GM12878 (cell line): ENCODE data around the gene ANO6. TPM values are rescaled to one million over a fixed set of nuclear protein-coding genes. Genes with fewer than 3 reads are reported as not detected.

ENCODE experiments used
- ATAC-seq: fragments of 200-7000 bp; cut with Tn5 transposase; 3 replicates; pipeline ENCODE4 v1.9.1; 2020; ENCODE audit warnings: mild to moderate bottlenecking, moderate library complexity
- BruUV-seq: library from RNA; stranded (reverse); fragments of 400-500 nt; replicated peaks from 2 replicates; lab custom pipeline; 2021; lab: Mats Ljungman, UMichigan
- CTCF ChIA-PET: fragments of 300-600 bp; sonication (Branson Sonifier 250); formaldehyde crosslinking; extraction: SDS; loops from one replicate; lab custom pipeline; 2021; ENCODE audit warnings: inconsistent platforms; lab: Yijun Ruan, JAX
- POLR2A ChIA-PET: fragments of 350-600 bp; formaldehyde crosslinking; extraction: SDS; loops from one replicate; lab custom pipeline; 2021; ENCODE audit warnings: inconsistent platforms; lab: Charles Lee
- RAD21 ChIA-PET: fragments of 300-600 bp; sonication (Branson Sonifier 250); formaldehyde crosslinking; loops from one replicate; lab custom pipeline; 2023; ENCODE audit warnings: antibody characterized with exemption; ENCODE audit not compliant: unreplicated experiment; lab: Charles Lee
- SMC1A ChIA-PET: fragments of 300-600 bp; sonication (Branson Sonifier 250); formaldehyde crosslinking; loops from one replicate; lab custom pipeline; 2023; ENCODE audit not compliant: unreplicated experiment, uncharacterized antibody; lab: Charles Lee
- DNase-seq: peaks from one replicate; pipeline ENCODE4 v3.0.0-alpha.2; 2011; ENCODE audit warnings: low read depth, low spot score
- FAIRE-seq: peaks from 3 replicates; lab custom pipeline; 2011; peaks lifted over from hg19 to GRCh38; lab: Jason Lieb, UNC
- H2AFZ ChIP-seq: 2 replicates; pipeline ENCODE4 v1.6.0; 2011; ENCODE audit warnings: low read depth, low read length, control low read depth; ENCODE audit not compliant: control insufficient read depth
- H3K27ac ChIP-seq: 2 replicates; pipeline ENCODE4 v1.5.1; 2011; ENCODE audit warnings: control low read depth; ENCODE audit not compliant: control insufficient read depth, insufficient read depth
- H3K27me3 ChIP-seq, 2 experiments: replicated peaks in 1 of 2; 2 replicates each; pipeline versions ENCODE4 v1.6.0 to v1.6.1; 2011; ENCODE audit warnings: low read length in 1 of 2; ENCODE audit not compliant: control insufficient read depth in 2 of 2, insufficient read depth in 2 of 2
- H3K36me3 ChIP-seq, 2 experiments: 2 replicates each; pipeline ENCODE4 v1.5.1; 2011; ENCODE audit warnings: low read length in 1 of 2; ENCODE audit not compliant: control insufficient read depth in 2 of 2, insufficient read depth in 2 of 2
- H3K4me1 ChIP-seq: 2 replicates; pipeline ENCODE4 v1.6.1; 2011; ENCODE audit warnings: mild to moderate bottlenecking, low read length, moderate library complexity, mixed read lengths; ENCODE audit not compliant: control insufficient read depth, insufficient read depth
- H3K4me2 ChIP-seq: 2 replicates; pipeline ENCODE4 v1.6.0; 2011; ENCODE audit warnings: control low read depth; ENCODE audit not compliant: control insufficient read depth, insufficient read depth
- H3K4me3 ChIP-seq: fragments of 200-600 bp; sonication (generic); 2 replicates; pipeline ENCODE4 v1.5.1; 2016
- H3K79me2 ChIP-seq: 2 replicates; pipeline ENCODE4 v1.6.0; 2011; ENCODE audit warnings: low read length; ENCODE audit not compliant: control insufficient read depth, insufficient read depth
- H3K9ac ChIP-seq: 2 replicates; pipeline ENCODE4 v1.8.0; 2011; ENCODE audit warnings: low read length, control low read depth, mixed read lengths; ENCODE audit not compliant: control insufficient read depth, insufficient read depth
- H3K9me3 ChIP-seq: replicated peaks from 3 replicates; pipeline ENCODE4 v1.5.1; 2011; ENCODE audit warnings: mild to moderate bottlenecking, low read length; ENCODE audit not compliant: control insufficient read depth, insufficient read depth
- H4K20me1 ChIP-seq: 2 replicates; pipeline ENCODE4 v1.6.0; 2011; ENCODE audit not compliant: control insufficient read depth, insufficient read depth
- BCL11A ChIP-seq: IDR thresholded peaks from 2 replicates; pipeline ENCODE4 v1.6.1; 2011; ENCODE audit warnings: low read depth, low read length
- CBX5 ChIP-seq: sonication (generic); IDR thresholded peaks from 2 replicates; pipeline ENCODE4 v1.6.1; 2016; ENCODE audit warnings: low read depth, moderate library complexity, mild to moderate bottlenecking, inconsistent platforms
- CREB1 ChIP-seq: IDR thresholded peaks from 2 replicates; pipeline ENCODE4 v1.6.1; 2012; ENCODE audit warnings: low read depth, mild to moderate bottlenecking, inconsistent platforms
- FOS ChIP-seq: IDR thresholded peaks from 3 replicates; pipeline ENCODE4 v1.6.1; 2011; ENCODE audit warnings: borderline replicate concordance; ENCODE audit not compliant: insufficient read length; ENCODE audit errors: extremely low read depth
- KAT2A ChIP-seq: conservative IDR thresholded peaks from 2 replicates; pipeline ENCODE4 v1.6.1; 2011; ENCODE audit warnings: low read depth, low read length; ENCODE audit not compliant: control insufficient read depth
- KLF5 ChIP-seq: fragments of 450-650 bp; IDR thresholded peaks from 2 replicates; pipeline ENCODE4 v1.6.1; 2014; ENCODE audit warnings: mild to moderate bottlenecking; ENCODE audit not compliant: partially characterized antibody
- RBBP5 ChIP-seq: fragments of 200-600 bp; sonication (generic); conservative IDR thresholded peaks from 2 replicates; pipeline ENCODE4 v1.6.1; 2016
- TBL1XR1 ChIP-seq: IDR thresholded peaks from 2 replicates; pipeline ENCODE4 v1.6.1; 2012; ENCODE audit warnings: low read depth, low read length, improper control_type of control experiment
- TCF7 ChIP-seq: IDR thresholded peaks from 2 replicates; pipeline ENCODE4 v1.6.1; 2014; ENCODE audit warnings: antibody characterized with exemption, borderline replicate concordance
- WRNIP1 ChIP-seq: IDR thresholded peaks from 2 replicates; pipeline ENCODE4 v1.6.1; 2011; ENCODE audit warnings: low read depth, low read length, improper control_type of control experiment, borderline replicate concordance
- ZNF217 ChIP-seq: fragments of 450-650 bp; IDR thresholded peaks from 2 replicates; pipeline ENCODE4 v1.6.1; 2017; ENCODE audit warnings: antibody characterized with exemption, mild to moderate bottlenecking
- ZNF384 ChIP-seq: IDR thresholded peaks from 2 replicates; pipeline ENCODE4 v1.6.1; 2012; ENCODE audit warnings: low read depth, mild to moderate bottlenecking, low read length, improper control_type of control experiment, borderline replicate concordance
- ZNF622 ChIP-seq: fragments of 450-650 bp; IDR thresholded peaks from 2 replicates; pipeline ENCODE4 v1.6.1; 2017; ENCODE audit warnings: mild to moderate bottlenecking, inconsistent platforms
- WGBS: methylation state at CpG from one replicate; pipeline ENCODE4 v1.1.6; 2016; ENCODE audit warnings: low lambda C conversion rate; ENCODE audit not compliant: insufficient replicate concordance, insufficient coverage; ENCODE audit errors: missing lambda C conversion rate; 5-methylcytosine and 5-hydroxymethylcytosine counted together
- in situ Hi-C: fragments of 300-500 bp; cut with MboI; formaldehyde crosslinking; loops from 9 replicates; pipeline ENCODE4 v1.14.3; 2018; ENCODE audit warnings: mixed read lengths
- intact Hi-C: fragments of 100-400 bp; cut with micrococcal nuclease; formaldehyde crosslinking; loops from one replicate; pipeline ENCODE4 v1.14.2; 2022; ENCODE audit not compliant: unreplicated experiment
- polyA plus RNA-seq, 11 experiments: library from polyadenylated mRNA; depleted of rRNA in 4 of 11; unstranded in 6 of 11; stranded (reverse) in 5 of 11; fragments of >200 nt; fragmentation: Nextera tagmentation in 4 of 11; fragmentation: Illumina TruSeq in 1 of 11; extraction: Ambion mirVana in 4 of 11; extraction: Trizol in 1 of 11; gene quantifications; 1 replicate in 1 of 11; 2 replicates in 10 of 11; pipeline versions ENCODE4 v1.2.1 to v1.2.3, GENCODE V29; 2011 to 2016; ENCODE audit warnings: inconsistent platforms in 2 of 11, missing spikeins in 2 of 11, low read depth in 1 of 11
- total RNA-seq, 4 experiments: library from RNA; depleted of rRNA in 3 of 4; stranded (reverse); fragments of >200 nt in 3 of 4; fragmentation: Illumina TruSeq in 1 of 4; extraction: Trizol in 1 of 4; gene quantifications; 2 replicates each; pipeline versions ENCODE4 v1.2.1 to v1.2.3, GENCODE V29; 2013 to 2021
- TF ChIP-seq, protein P1 (sequence below): fragments of 450-650 bp; IDR thresholded peaks from 2 replicates; pipeline ENCODE4 v1.6.1; 2018; ENCODE audit warnings: borderline replicate concordance, mild to moderate bottlenecking; ENCODE audit not compliant: partially characterized antibody
- TF ChIP-seq, protein P2 (sequence below): fragments of 450-650 bp; formaldehyde crosslinking; IDR thresholded peaks from 2 replicates; pipeline ENCODE4 v1.5.0; 2022; ENCODE audit warnings: mild to moderate bottlenecking, missing genetic modification characterization

The ANO6 gene
- total and polyA plus RNA-seq, 10 of the 15 experiments (the other 5 are each of a cell fraction or from before 2014, with no cell fraction given) = 4.6 to 30.3 (median 26.0) TPM

DNA sequence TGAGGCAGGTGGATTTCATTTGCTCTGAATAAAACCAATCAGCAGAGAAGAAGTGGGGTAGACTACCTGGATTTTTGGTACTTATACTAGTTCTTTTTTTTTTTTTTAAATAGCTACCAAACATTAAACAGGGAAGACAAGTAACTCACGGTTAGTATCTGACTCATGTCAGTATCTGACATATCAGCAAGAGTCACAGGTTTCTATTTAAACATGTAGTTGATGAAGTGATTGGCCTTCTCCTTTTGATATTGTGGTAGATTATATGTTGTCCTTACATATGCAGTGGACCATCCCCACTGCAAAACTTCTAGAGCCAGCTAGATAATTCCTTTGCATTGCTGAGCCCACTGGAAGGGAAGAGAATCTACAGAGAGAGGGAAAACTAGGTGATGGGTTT lies 208.0 kb downstream of the ANO6 start:
- H3K4me1 ChIP-seq = no peaks in the 10 kb centered on the region
- ChIA-PET RAD21 (no interaction called here), CTCF (no interaction called here), POLR2A (no interaction called here), SMC1A (interaction anchor here (1.1 kb wide), 1 partner anchor 17 kb away, joined by 3 read pairs; no protein-coding TSS in a partner anchor)
- no TSS peak for BruUV-seq
- no peaks in the 10 kb centered on the region for H4K20me1 ChIP-seq
- in situ Hi-C loops (no loop called here), intact Hi-C loops (loop anchor here (10.0 kb wide), 1 partner anchor 249 kb away; no protein-coding TSS in a partner anchor)
- H3K4me2 ChIP-seq = no peak overlapping the region
- no peak overlapping the region for H3K9ac ChIP-seq
- TF ChIP-seq BCL11A (no peak), WRNIP1 (no peak), KAT2A (no peak), TCF7 (no peak), RBBP5 (no peak), KLF5 (no peak), TBL1XR1 (no peak), ZNF217 (no peak), CREB1 (no peak), FOS (no peak)
- no peaks in the 10 kb centered on the region for H3K9me3 ChIP-seq
- no peaks in the 10 kb centered on the region for H3K27me3 ChIP-seq
- 29% methylated on average over 1 of the region's 1 CpG for WGBS
- ATAC-seq = no peak
- FAIRE-seq = no peak
- H3K4me3 ChIP-seq = no peak overlapping the region
- peaks cover 4 to 22% of the 10 kb centered on the region in 2 experiments; a peak in 3 of 4 replicates for H3K36me3 ChIP-seq
- no peak overlapping the region for H3K27ac ChIP-seq
- no peak overlapping the region for H2AFZ ChIP-seq
- H3K79me2 ChIP-seq = no peaks in the 10 kb centered on the region
- no peak for DNase-seq

DNA sequence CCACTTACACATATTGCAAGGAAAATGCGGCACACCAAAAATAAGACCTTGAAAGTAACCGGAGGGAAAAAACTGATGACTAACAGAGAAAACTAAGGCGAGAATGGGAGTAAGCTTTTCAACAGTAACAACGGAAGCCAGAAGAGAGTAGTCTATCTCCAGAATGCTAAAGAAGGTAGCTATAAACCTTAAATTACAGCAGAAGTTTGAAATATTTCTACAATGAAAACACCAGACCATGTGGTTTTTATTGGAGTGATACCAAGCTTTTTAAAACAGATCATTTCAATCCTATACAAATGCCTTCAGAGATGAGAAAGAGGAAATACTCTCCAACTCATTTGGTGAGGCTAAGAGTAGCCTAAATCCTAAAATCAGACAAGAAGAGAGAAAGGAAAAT lies 209.5 kb downstream of the ANO6 start:
- Histone ChIP-seq H4K20me1 (no peaks in the 10 kb centered on the region), H3K9me3 (no peaks in the 10 kb centered on the region), H2AFZ (no peak overlapping the region), H3K27me3 (no peaks in the 10 kb centered on the region), H3K79me2 (no peaks in the 10 kb centered on the region), H3K4me3 (no peak overlapping the region), H3K4me2 (no peak overlapping the region), H3K36me3 (peaks cover 4 to 22% of the 10 kb centered on the region in 2 experiments; a peak in 3 of 4 replicates), H3K9ac (no peak overlapping the region), H3K4me1 (no peaks in the 10 kb centered on the region), H3K27ac (no peak overlapping the region)
- POLR2A ChIA-PET = no interaction called here
- intact Hi-C loops (loop anchor here (10.0 kb wide), 1 partner anchor 251 kb away; no protein-coding TSS in a partner anchor), in situ Hi-C loops (no loop called here)
- FAIRE-seq = no peak
- no peak for DNase-seq
- CTCF ChIA-PET = no interaction called here
- RAD21 ChIA-PET = no interaction called here
- ATAC-seq = no peak
- 48% methylated on average over 4 of the region's 4 CpGs for WGBS
- SMC1A ChIA-PET = no interaction called here
- no TSS peak for BruUV-seq
- TF ChIP-seq, protein P1, sequence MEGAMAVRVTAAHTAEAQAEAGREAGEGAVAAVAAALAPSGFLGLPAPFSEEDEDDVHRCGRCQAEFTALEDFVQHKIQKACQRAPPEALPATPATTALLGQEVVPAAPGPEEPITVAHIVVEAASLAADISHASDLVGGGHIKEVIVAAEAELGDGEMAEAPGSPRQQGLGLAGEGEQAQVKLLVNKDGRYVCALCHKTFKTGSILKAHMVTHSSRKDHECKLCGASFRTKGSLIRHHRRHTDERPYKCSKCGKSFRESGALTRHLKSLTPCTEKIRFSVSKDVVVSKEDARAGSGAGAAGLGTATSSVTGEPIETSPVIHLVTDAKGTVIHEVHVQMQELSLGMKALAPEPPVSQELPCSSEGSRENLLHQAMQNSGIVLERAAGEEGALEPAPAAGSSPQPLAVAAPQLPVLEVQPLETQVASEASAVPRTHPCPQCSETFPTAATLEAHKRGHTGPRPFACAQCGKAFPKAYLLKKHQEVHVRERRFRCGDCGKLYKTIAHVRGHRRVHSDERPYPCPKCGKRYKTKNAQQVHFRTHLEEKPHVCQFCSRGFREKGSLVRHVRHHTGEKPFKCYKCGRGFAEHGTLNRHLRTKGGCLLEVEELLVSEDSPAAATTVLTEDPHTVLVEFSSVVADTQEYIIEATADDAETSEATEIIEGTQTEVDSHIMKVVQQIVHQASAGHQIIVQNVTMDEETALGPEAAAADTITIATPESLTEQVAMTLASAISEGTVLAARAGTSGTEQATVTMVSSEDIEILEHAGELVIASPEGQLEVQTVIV = no peak
- no peak for TF ChIP-seq ZNF622
- no peak for TF ChIP-seq ZNF384
- TF ChIP-seq CBX5 = no peak
- TF ChIP-seq, protein P2, sequence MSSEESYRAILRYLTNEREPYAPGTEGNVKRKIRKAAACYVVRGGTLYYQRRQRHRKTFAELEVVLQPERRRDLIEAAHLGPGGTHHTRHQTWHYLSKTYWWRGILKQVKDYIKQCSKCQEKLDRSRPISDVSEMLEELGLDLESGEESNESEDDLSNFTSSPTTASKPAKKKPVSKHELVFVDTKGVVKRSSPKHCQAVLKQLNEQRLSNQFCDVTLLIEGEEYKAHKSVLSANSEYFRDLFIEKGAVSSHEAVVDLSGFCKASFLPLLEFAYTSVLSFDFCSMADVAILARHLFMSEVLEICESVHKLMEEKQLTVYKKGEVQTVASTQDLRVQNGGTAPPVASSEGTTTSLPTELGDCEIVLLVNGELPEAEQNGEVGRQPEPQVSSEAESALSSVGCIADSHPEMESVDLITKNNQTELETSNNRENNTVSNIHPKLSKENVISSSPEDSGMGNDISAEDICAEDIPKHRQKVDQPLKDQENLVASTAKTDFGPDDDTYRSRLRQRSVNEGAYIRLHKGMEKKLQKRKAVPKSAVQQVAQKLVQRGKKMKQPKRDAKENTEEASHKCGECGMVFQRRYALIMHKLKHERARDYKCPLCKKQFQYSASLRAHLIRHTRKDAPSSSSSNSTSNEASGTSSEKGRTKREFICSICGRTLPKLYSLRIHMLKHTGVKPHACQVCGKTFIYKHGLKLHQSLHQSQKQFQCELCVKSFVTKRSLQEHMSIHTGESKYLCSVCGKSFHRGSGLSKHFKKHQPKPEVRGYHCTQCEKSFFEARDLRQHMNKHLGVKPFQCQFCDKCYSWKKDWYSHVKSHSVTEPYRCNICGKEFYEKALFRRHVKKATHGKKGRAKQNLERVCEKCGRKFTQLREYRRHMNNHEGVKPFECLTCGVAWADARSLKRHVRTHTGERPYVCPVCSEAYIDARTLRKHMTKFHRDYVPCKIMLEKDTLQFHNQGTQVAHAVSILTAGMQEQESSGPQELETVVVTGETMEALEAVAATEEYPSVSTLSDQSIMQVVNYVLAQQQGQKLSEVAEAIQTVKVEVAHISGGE (CRISPR knock-in tag) = no peak
